Central memory CD8-positive, alpha-beta T cell (primary cell): Measurements from ENCODE around the gene SLC30A7.
"Not testable (repeated sequence)": the region's sequence is repeated elsewhere in the genome, so short reads cannot be mapped to it uniquely, and the experiment has no call there.

Source experiments
- ATAC-seq: fragments of 150-1000 bp; cut with Tn5 transposase; replicated peaks from 2 replicates; pipeline ENCODE4 v1.10.0; 2022; ENCODE audit warnings: mild to moderate bottlenecking, moderate FRiP score, moderate number of reproducible peaks; ENCODE audit not compliant: poor library complexity, severe bottlenecking; ENCODE audit errors: extremely low read depth
- DNase-seq, 2 donors: peaks; one replicate each; pipeline ENCODE4 v3.0.0; 2021; ENCODE audit warnings: low spot score in 2 of 2
- H3K27ac Mint-ChIP-seq: one replicate; pipeline ENCODE4 v1.8.0; 2022; ENCODE audit warnings: low read depth, mild to moderate bottlenecking, moderate library complexity, mixed read lengths
- H3K27me3 Mint-ChIP-seq: one replicate; pipeline ENCODE4 v1.8.0; 2022; ENCODE audit warnings: mixed read lengths
- H3K36me3 Mint-ChIP-seq: one replicate; pipeline ENCODE4 v1.8.0; 2022; ENCODE audit warnings: mild to moderate bottlenecking, moderate library complexity, mixed read lengths; ENCODE audit not compliant: insufficient read depth
- H3K4me1 Mint-ChIP-seq: one replicate; pipeline ENCODE4 v1.8.0; 2022; ENCODE audit warnings: mixed read lengths
- H3K4me3 Mint-ChIP-seq: one replicate; pipeline ENCODE4 v1.8.0; 2022; ENCODE audit warnings: mild to moderate bottlenecking, moderate library complexity, mixed read lengths
- H3K9me3 Mint-ChIP-seq: one replicate; pipeline ENCODE4 v1.8.0; 2022; ENCODE audit warnings: mixed read lengths

SLC30A7 gene

DNA sequence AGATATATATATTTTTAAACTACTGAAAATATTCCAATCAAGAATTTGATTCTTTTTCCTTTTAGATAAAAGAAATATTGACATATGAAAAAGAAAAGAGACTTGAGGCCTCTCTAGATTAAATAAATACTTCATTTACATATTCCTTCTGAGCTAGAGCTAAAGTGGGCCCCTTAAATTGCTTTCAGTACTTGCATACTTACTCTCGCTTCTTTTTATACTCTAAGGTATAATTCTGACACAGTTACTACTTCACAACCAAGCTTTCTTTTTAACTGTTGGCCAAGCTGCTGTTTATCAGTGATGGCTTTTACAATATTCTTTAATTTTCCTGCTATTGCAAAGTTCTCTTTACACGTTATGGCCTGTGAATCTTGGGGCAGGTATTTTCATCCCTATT is 25.9 kb upstream of the SLC30A7 start:
- no peaks in the 10 kb centered on the region for H3K36me3 Mint-ChIP-seq
- H3K4me3 Mint-ChIP-seq = no peak overlapping the region
- H3K9me3 Mint-ChIP-seq = no peaks in the 10 kb centered on the region
- H3K27ac Mint-ChIP-seq = no peak overlapping the region
- H3K27me3 Mint-ChIP-seq = no peaks in the 10 kb centered on the region
- no peaks in the 10 kb centered on the region for H3K4me1 Mint-ChIP-seq
- no peak for DNase-seq
- ATAC-seq = no peak

DNA sequence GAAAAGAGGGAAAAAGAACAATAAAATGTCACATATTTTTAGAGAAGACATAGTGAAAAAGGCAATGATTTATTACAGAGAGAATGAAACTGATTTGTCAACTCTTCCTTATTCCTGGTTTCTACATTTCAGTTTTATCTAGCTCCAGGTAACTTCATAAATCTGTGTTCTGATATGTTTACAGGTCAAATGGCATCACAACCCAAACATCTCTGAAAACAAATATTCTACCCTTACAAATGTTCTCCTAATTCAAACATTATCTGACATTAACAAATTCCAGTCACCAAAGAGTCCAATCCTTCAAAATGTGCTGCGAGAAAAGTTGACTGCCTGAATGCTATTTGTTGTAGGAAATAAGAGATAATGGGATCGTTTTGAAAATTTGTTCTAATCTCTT is 21.5 kb upstream of the SLC30A7 start:
- Mint-ChIP-seq H3K27ac (no peak overlapping the region), H3K4me1 (no peaks in the 10 kb centered on the region), H3K4me3 (no peak overlapping the region), H3K36me3 (no peaks in the 10 kb centered on the region), H3K27me3 (no peaks in the 10 kb centered on the region), H3K9me3 (no peaks in the 10 kb centered on the region)
- DNase-seq = no peak
- ATAC-seq = no peak

GRCh38 chr1:100875228-100875627 is 20.7 kb upstream of the SLC30A7 start:
- H3K9me3 Mint-ChIP-seq = no peaks in the 10 kb centered on the region
- no peak for DNase-seq
- H3K4me1 Mint-ChIP-seq = no peaks in the 10 kb centered on the region
- H3K27me3 Mint-ChIP-seq = no peaks in the 10 kb centered on the region
- H3K36me3 Mint-ChIP-seq = no peaks in the 10 kb centered on the region
- no peak for ATAC-seq
- H3K4me3 Mint-ChIP-seq = no peak overlapping the region
- H3K27ac Mint-ChIP-seq = no peak overlapping the region

GRCh38 chr1:100876291-100876690 is 19.6 kb upstream of the SLC30A7 start:
- Mint-ChIP-seq H3K27me3 (no peaks in the 10 kb centered on the region), H3K36me3 (no peaks in the 10 kb centered on the region), H3K4me1 (no peaks in the 10 kb centered on the region), H3K4me3 (no peak overlapping the region), H3K9me3 (no peaks in the 10 kb centered on the region), H3K27ac (no peak overlapping the region)
- no peak for ATAC-seq
- DNase-seq = no peak

DNA sequence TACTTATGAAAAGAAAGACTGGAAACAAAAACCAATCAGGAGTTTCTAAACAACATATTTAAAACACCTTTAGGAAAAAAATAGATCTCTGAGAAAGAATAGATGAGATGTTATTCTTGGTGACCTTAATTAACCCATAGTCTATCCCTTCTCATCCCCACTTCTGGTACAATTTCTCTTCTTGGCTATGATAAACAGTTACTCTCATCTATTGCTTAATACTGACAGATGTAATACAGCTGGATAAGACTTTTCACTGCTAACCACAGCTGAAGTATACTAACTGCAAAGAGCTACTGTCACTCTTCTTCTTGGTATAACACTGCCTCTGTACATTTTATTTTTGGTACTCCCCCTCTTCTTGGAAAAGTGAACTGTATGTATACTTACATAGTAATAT is 16.5 kb upstream of the SLC30A7 start:
- DNase-seq (no peak), ATAC-seq (no peak)
- no peaks in the 10 kb centered on the region for H3K4me1 Mint-ChIP-seq
- H3K27ac Mint-ChIP-seq = no peak overlapping the region
- no peaks in the 10 kb centered on the region for H3K9me3 Mint-ChIP-seq
- no peaks in the 10 kb centered on the region for H3K36me3 Mint-ChIP-seq
- H3K4me3 Mint-ChIP-seq = no peak overlapping the region
- no peaks in the 10 kb centered on the region for H3K27me3 Mint-ChIP-seq

DNA sequence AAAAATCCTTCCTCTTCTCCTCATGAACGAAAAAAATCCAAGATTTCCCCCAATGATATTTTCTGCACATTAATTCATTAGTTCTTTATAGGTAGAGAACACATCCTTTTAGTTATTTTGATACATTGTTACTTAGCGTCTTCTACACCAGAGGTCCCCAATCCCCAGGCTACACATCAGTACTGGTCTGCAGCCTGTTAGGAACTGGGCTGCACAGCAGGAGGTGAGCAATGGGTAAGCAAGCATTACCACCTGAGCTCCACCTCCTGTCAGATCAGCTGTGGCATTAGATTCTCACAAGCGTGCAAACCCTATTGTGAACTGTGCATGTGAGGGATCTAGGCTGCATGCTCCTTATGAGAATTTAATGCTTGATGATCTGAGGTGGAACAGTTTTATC is 14.2 kb upstream of the SLC30A7 start:
- H3K4me1 Mint-ChIP-seq = no peaks in the 10 kb centered on the region
- no peaks in the 10 kb centered on the region for H3K36me3 Mint-ChIP-seq
- no peaks in the 10 kb centered on the region for H3K27me3 Mint-ChIP-seq
- ATAC-seq (no peak), DNase-seq (no peak)
- no peak overlapping the region for H3K27ac Mint-ChIP-seq
- H3K9me3 Mint-ChIP-seq = no peaks in the 10 kb centered on the region
- no peak overlapping the region for H3K4me3 Mint-ChIP-seq

GRCh38 chr1:100882698-100883097 is 13.2 kb upstream of the SLC30A7 start:
- Mint-ChIP-seq H3K4me1 (no peaks in the 10 kb centered on the region), H3K36me3 (no peaks in the 10 kb centered on the region)

DNA sequence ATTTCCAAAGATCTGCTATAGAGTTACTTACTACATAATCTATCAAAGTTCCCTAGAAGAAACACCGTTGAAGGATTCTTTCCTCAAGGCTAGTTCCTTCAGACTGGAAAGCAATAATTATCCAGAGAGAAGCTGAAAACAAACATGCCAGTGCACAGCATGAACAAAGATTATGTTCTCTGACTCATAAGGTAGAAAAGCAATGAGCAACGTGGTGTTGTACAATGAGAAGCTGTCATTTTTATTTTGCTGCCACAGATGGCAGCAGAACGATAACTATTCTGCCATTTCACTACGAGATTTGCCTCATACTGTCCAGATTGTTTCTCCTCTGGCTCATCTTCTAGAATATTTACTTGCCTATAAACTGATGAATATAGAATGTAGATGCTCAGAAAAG is 11.9 kb upstream of the SLC30A7 start:
- ATAC-seq (no peak), DNase-seq (no peak)
- Mint-ChIP-seq H3K27ac (no peak overlapping the region), H3K36me3 (no peaks in the 10 kb centered on the region), H3K9me3 (no peaks in the 10 kb centered on the region), H3K4me1 (no peaks in the 10 kb centered on the region), H3K27me3 (no peaks in the 10 kb centered on the region), H3K4me3 (no peak overlapping the region)

More at GRCh38 chr1:100882698-100883097, 13.2 kb upstream of the SLC30A7 start:
- H3K27me3 Mint-ChIP-seq = no peaks in the 10 kb centered on the region
- no peak overlapping the region for H3K4me3 Mint-ChIP-seq
- no peak overlapping the region for H3K27ac Mint-ChIP-seq
- ATAC-seq = no peak
- no peaks in the 10 kb centered on the region for H3K9me3 Mint-ChIP-seq
- DNase-seq = no peak

DNA sequence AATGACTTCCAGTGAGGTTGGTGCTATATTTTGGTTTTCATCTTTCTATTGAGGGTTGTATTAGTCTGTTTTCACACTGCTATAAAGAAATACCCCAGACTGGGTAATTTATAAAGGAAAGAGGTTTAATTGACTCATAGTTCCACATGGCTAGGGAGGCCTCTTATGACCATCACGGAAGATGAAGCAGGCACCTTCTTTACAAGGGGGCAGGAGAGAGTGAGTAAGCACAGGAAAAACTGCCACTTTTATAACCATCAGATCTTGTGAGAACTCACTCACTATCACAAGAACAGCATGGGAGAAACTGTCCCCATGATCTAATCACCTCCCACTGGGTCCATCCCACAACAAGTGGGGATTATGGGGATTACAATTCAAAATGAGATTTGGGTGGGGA is 6.9 kb upstream of the SLC30A7 start:
- H3K27ac Mint-ChIP-seq, DNase-seq, H3K27me3 Mint-ChIP-seq, H3K9me3 Mint-ChIP-seq, ATAC-seq, H3K36me3 Mint-ChIP-seq, H3K4me3 Mint-ChIP-seq, H3K4me1 Mint-ChIP-seq: not testable (repeated sequence)

DNA sequence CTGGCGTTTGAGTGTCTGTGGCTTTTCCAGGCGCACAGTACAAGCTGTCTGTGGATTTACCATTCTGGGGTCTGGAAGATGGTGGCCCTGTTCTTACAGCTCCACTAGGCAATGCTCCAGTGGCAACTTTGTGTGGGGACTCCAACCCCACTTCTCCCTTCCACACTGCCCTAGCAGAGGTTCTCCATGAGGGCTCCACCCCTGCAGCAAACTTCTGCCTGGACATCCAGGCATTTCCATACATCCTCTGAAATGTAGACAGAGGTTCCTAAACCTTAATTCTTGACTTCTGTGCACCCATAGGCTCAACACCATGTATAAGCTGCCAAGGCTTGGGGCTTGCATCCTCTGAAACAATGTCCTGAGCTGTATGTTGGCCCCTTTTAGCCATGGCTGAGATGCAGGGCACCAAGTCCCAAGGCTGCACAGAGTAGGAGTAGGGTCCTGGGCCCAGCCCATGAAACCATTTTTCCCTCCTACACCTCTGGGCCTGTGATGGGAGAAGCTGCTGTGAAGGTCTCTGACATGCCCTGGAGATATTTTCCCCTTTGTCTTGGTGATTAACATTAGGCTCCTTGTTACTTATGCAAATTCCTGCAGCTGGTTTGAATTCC is 5.9 kb upstream of the SLC30A7 start:
- H3K9me3 Mint-ChIP-seq, ATAC-seq, DNase-seq, H3K27me3 Mint-ChIP-seq, H3K36me3 Mint-ChIP-seq, H3K4me3 Mint-ChIP-seq, H3K27ac Mint-ChIP-seq: not testable (repeated sequence)
- H3K4me1 Mint-ChIP-seq = peaks cover 15% of the 10 kb centered on the region

- Mint-ChIP-seq H3K4me1 (peaks cover 24% of the 10 kb centered on the region), H3K4me3 (no peak overlapping the region), H3K36me3 (peaks cover 16% of the 10 kb centered on the region), H3K27me3 (no peaks in the 10 kb centered on the region), H3K9me3 (peaks cover 6% of the 10 kb centered on the region), H3K27ac (no peak overlapping the region)
- no peak for DNase-seq
- ATAC-seq = no peak
These were observed 4.5 kb upstream of the SLC30A7 start for GRCh38 chr1:100891380-100891779.

GRCh38 chr1:100892554-100892953 is 3.3 kb upstream of the SLC30A7 start:
- peaks cover 33% of the 10 kb centered on the region for H3K4me1 Mint-ChIP-seq
- H3K9me3 Mint-ChIP-seq = peaks cover 6% of the 10 kb centered on the region
- no peak for ATAC-seq
- DNase-seq = no peak
- no peak overlapping the region for H3K27ac Mint-ChIP-seq
- peaks cover 21% of the 10 kb centered on the region for H3K36me3 Mint-ChIP-seq
- H3K4me3 Mint-ChIP-seq = no peak overlapping the region
- H3K27me3 Mint-ChIP-seq = no peaks in the 10 kb centered on the region

DNA sequence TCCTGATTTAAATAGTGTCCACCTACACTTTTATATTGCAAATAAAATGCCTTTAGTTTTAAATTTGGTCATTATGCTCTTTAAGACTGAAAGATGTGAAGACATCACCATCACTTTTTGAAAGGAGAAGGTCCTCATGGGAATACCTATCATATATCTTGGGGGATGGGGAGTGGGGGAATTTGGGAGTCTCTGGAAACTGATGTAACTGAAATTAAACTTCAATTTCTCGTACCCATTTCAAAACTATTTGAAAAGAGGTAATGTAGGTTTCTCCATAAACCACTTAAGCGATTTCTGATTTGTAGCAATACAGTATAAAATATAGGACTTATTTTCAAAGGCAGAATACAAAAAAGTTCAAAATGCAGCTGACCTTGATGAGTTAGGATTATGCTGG is 2.2 kb upstream of the SLC30A7 start:
- ATAC-seq = no peak
- H3K27me3 Mint-ChIP-seq = no peaks in the 10 kb centered on the region
- no peak overlapping the region for H3K27ac Mint-ChIP-seq
- no peak for DNase-seq
- H3K4me1 Mint-ChIP-seq = peaks cover 38% of the 10 kb centered on the region
- H3K4me3 Mint-ChIP-seq = no peak overlapping the region
- peaks cover 6% of the 10 kb centered on the region for H3K9me3 Mint-ChIP-seq
- peaks cover 24% of the 10 kb centered on the region for H3K36me3 Mint-ChIP-seq
